Stimulated activated CD8-positive, alpha-beta memory T cell treated with anti-CD3 and anti-CD28 coated beads, Interleukin-12 subunit alpha, Interleukin-12 subunit beta, amount 100 ng/mL, for 4 hours (primary cell): ENCODE results near the gene IL18.
"Not testable (repeated sequence)": the region's sequence is repeated elsewhere in the genome, so short reads cannot be mapped to it uniquely, and the experiment has no call there.

Experiments
- DNase-seq: peaks from one replicate; pipeline ENCODE4 v3.0.0-alpha.2; 2020; ENCODE audit warnings: low read depth

The IL18 gene

DNA sequence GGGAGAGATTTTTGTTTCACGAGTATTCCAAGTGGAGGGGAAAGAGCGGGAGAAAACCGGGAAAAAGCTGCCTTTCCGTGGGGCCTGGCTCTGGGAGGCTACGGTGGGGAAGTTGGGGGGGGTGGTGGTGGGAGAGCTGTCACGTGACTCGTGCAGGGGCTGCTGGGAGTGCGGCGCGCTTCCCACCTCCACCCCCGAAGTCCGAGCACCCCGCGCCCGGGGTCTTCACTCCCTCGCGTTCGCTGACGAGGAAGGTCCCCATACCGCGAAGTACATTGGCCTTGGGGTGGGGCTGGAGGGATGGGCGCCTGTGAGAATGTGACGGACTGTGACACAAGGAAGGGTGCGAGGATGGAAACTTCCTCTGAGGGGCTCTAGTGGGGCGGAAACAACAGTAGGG lies 3.3 kb upstream of the IL18 start, which contains the start of gene TEX12:
TSS of gene TEX12 (plus strand) at position 228 of the 400 bp plus-strand sequence. CDS start 1,897 bp downstream, outside the sequence.
- DNase-seq = no peak

DNA sequence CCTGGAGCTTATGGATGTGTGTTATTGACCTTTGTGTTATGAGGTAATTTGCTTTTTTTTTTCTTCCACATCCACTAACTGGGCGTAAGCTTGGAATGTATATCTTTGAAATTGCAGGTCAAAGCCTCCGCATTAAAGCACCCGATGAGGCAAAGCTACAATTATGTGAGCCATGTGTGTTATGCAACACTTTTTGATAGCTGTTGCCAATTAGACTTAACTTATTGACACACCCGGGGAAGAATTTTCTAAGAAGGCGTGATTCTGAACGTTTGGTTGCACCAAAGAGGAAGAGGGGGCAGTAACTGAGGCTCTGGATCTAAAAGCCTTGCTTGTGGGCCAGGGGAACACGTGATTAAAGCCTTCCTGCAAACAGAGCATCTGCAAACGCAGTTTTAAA lies 2.7 kb upstream of the IL18 start:
- DNase-seq = no peak

DNA sequence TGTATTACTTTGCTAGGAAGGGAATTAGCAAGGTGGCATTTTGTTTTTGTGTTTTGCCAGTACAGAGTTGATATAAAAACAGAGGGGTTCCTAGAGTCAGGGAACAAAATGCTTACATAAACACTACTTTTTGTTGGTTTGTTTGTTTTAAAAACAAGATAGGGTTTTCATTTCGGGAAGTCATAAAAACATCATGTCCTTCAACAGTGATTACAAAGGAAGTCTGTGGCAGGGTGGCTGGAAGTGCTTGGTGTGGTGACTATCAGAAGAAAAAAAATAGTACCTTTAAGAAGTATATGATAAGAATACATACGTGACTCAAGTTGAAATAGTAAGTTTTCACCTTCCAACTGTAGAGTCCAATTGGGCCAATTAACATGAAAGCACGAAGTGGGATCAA lies 1.2 kb upstream of the IL18 start:
- no peak for DNase-seq

DNA sequence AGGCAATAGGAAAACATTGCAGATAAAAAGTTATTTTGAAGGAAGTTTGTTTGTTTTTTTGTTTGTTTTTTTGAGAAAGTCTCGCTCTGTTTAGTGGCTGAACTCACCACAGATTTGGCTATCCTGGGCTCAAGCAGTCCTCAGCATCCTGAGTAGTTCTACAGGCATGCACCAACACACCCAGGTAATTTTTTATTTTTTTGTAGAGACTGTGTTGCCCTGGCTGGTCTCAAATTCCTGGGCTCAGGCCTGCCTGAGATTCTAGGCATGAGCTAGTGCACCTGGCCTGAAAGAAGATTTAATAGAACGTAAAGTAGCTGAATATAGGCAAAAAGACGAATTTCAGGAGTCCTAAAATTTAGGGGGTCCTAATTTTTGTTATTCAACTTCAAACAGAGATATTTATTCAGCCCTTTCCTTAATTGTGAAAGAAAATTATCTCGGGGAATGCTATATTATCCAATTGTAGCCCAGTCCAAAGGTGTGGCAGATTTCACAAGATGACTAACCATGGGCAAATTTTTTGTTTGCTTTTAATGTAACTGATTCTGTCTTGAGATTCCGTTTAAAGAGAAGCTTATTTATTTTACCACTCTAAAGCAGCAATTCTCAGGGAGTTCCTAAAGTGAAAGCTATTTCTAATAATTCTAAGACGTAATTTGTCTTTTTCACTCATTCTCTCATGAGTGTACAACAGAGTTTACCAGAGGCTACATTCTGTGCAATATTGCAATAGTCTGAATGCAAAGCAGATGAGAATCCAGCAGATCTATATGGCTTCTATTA lies 940 bp downstream of the IL18 start:
- no peak for DNase-seq

DNA sequence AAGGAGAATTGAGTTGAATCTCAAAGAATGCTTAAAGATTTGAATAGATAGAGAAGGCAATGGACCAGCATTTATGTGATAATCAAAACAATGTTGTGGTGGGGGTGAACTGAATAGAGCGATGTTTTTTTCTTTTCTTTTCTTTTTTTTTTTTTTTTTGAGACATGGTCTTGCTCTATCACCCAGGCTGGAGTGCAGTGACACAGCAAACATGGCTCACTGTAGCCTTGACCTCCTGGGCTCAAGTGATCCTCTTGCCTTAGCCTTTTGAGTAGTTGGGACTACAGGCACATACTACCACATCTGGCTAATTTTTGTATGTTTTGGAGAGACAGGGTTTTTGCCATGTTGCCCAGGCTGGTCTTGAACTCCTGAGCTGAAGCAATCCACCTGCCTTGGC lies 1.7 kb downstream of the IL18 start:
- not testable (repeated sequence) for DNase-seq

DNA sequence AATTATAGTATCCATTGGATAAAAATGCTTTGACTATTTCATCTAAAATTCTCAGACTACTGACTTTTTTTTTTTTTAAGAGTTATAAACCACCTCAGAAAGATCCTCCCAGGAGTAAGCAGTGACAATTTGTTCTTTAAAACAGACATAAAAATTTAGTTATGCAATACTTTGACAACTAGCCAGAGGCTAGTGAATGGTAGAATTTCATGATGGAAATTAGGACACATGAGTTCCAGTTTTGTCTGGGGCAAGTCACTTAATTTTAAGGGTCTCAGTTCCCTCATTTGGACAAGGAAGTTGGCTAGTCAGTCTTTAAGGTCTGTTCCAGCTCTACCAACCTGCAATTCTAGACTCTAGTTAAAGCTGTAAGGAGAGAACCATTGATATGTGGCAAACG lies 2.9 kb downstream of the IL18 start:
- no peak for DNase-seq

DNA sequence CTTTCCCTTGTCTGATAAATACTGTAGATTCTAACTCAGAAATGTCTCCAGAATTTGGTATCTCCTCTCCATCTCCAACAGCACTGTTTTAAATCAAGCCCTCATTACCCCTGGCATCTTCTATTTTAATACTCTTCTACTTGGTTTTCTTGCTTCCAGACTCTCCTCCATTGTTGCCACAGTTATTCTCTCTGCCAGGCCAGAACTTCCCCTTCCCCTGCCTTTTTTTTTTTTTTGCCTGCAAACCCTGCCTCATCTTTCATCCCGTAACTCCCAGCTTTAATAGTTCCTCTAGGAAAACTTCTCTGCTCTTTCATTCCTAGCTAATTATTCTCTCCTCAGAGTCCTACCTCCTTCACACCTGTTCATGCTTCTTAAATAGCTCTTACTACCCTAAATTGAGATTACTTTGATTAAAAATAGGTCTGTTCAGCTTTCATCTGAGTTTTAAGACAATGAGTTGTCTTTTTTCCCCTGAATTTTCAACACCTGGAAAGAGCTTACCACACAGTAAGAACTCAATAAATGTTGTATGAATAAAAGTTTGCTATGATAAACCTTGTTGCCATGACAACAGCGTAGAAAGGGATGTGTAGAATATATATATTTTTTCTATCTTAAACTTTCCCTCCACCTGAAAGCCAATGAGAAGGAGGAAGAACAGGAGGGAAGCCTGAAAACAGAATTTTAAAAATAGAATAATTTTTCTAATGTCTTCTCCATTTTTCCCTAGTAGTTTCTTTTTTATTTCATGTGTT lies 3.6 kb downstream of the IL18 start:
- no peak for DNase-seq

DNA sequence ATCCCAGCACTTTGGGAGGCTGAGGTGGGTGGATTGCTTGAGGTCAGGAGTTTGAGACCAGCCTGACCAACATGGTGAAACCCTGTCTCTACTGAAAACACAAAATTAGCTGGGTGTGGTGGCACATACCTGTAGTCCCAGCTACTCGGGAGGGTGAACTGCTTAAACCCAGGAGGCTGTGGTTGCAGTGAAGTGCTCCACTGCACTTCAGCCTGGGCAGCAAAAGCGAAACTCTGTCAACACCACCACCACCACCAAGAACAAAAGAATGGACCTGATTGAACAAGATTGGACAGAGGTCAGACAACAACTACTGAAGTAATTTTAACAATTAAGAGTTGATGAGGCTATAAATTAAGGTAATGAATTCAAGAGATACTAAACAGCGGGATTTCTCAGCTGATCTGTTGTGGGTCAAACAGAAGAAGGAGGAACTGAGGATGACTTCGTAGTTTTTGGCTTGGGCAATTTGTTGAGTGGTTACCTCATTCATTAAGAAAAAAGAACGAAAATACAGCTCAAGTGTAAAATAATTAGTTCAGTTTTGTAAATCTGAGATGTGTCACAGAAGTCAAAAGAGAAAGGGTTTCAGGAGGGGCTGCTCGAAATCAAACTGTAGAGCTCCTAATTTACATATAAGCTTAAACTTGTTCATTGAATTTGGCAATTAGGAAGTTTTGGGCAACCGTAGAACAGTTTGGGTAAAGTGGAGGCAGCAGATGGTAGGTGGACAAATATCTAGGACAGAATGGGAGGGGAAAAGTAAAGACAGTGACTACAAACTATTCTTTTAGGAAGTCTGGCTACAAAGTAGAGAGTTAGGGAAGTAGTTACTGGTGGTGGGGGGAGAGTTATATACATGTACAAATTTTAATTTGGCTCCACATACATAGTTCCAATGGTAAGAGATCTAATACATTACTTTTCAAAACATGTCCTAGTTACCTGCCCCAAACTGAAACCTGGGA lies 4.5 kb downstream of the IL18 start:
- DNase-seq = no peak

DNA sequence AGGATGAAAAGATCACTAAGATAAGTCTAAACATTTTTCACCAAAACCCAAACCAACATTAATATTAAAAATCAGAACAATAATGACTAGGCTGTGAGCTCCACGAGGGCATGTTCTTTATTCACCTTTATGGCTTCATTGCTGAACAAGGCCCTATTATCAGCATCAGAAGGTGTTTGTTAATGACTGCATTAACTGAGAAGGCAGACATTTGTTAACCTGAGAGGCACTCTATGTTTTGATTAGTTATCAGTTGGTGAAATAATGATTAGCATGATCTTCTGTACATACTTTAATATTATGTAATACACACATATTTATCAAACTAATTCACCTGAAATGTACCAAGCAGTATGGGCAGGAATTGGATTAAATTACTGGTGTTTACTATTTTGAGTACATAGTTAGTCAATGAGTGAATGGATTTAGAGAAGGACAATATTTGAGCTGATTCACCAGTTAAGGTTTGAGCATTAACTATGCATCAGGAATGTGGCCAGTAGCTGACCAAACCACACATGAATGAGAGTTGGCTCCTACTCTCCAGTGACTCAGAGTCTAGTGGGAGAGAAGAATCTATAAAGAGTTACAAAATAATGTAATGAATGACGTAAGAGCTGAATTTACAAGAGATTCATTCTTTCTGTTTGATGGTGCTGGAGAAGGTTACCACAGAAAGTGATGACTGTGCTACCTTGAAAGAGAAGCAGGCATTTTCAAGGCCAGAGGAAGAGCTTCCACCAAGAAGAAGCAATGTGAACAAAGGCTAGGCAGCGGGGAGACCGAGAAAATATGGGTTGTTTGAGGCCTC lies 6.7 kb downstream of the IL18 start:
- DNase-seq = no peak

DNA sequence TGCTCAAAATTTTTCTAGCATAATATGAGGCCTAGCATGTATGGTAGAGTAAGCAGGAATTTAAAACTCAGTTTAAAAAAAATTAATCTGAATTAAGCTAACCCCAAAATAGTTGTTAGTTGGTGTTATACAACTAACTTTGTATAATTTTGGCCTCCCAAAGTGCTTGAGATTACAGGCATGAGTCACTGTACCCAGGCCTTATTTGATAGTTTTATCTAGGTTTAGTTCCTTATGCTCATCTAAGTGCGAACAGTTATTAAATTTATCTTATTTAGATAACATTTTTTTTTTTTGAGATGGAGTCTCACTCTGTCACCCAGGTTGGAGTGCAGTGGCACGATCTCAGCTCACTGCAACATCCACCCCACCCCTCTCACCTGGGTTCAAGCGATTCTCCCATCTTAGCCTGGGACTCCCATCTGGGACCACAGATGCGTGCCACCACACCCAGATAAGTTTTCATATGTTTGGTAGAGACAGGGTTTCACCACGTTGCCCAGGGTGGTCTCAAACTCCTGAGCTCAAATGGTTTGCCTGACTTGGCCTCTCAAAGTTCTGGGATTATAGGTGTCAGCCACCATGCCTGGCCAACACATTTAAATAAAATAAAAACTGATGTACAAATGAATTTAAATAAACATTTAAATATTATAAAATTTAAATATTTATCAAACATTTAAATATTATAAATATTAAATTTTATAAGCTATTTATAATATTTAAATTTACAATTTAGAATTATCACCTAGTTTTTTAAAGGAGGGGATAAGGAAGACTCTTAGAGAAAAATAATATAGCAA lies 7.5 kb downstream of the IL18 start:
- no peak for DNase-seq

DNA sequence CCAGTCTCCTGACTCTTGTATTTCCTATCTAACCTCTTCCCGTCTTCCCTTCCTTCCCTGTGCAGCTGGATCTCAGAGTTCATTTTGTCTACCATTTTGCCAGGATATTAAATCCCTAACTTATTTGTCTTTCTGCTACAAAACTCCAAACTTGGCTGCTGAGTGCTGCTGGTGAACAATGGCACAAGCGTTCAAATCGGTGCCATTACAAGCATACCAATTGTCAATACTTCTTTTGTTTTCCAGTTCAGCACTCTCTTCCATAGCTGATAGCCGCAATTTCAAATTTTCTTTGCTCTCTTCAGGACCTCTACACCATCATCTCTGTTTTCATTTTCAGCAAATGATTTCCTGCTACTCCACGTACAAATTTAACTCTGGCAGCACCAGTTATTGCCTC lies 13.4 kb downstream of the IL18 start:
- no peak for DNase-seq

DNA sequence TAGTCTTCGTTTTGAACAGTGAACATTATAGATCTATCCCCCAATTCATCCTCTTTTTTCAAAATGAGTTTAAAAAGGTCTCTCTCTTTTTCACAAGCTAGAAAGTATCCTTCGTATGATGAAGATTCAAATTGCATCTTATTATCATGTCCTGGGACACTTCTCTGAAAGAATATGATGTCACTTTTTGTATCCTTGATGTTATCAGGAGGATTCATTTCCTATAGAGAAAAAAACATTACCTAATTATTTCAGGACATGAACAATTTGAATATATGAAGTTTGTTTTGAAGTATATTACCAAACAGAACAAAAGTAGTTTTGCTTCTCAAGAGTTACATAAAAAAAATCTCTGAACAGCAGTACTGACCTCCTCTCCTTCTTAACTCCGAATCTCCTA lies 20.3 kb downstream of the IL18 start:
- no peak for DNase-seq

DNA sequence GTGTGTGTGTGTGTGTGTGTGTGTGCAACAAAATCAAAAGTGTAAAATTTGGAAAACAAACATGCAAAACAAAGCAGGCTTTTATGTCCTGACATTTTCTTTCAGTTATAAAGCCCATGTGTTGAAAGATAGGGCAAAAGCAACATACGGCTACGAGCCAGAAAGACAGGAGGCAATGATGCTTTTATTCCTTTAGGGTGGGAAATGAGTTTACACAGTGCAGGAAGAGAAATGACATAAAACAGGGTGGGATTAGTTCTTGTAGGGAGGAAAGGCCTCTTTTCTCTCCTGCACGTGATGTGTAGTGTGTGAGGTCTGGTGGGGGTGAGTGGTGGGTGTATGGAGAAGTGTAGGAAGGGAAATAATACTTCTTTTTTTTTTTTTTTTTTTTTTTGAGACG lies 29.4 kb downstream of the IL18 start:
- no peak for DNase-seq

DNA sequence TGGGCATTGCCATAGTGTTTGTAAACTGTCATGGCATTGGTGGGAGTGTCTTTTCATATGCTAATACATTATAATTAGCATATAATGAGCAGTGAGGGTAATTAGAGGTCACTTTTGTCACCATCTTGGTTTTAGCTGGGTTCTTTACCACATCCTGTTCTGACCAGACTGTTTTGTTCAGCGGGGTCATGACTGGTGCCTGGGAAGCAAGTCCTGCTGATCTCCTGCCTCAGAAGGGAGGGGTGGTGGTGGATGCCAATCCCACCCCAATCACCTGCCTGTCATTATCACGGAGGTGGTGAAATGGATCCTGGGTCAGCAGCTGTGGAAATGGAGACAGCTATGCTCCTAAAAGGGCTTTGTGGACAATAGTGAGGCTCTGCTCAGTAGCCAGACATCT lies 31.2 kb downstream of the IL18 start:
- DNase-seq = no peak

DNA sequence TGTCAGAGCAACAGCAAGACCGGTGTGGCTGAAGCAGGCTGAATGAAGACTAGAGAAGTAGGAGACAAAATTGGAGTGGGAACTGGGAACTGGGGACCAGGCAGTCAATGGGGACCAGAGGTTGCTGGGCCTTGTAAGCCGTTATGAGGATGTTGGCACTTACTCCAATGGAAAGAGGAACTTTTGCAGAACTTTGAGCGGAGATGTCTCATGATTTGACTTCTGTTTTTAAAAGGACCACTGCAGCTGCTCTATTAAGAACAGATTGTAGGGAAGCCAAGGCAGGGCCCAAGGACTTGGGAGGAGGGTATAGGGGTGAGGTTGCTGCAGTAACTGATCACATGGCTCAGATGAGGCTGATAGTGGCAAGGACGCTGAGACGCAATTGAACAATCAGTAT lies 34.2 kb downstream of the IL18 start:
- DNase-seq = no peak

DNA sequence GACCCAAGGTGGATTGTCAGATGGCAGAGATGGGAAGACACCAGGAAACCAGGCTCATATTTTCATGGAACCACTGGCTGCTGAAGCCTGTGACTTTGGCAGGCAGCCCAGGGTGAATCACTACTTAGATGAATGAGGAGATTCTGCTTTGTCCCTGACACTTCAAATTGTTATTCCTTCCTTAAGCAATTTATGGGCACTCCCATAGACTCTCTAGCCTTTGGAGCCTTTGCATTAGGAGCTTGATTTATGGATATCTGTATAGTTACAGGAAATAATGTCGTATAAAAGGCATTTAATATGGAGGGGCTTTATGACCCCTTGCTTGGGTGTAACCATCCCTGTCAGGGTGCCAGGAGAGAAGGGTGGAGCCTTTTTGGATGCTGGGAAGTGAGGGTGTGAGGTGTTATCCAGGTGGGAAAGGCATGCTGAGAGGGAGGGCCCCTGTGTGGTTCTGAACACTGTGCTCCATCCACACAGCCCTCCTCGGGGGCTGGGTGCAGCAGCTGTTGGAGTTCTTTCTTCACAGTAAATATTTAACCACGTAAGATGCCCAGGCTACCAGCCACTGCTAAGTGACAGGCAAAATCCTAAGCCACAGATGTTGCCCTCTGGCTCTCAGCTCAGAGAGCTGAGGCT lies 35.3 kb downstream of the IL18 start:
- no peak for DNase-seq

DNA sequence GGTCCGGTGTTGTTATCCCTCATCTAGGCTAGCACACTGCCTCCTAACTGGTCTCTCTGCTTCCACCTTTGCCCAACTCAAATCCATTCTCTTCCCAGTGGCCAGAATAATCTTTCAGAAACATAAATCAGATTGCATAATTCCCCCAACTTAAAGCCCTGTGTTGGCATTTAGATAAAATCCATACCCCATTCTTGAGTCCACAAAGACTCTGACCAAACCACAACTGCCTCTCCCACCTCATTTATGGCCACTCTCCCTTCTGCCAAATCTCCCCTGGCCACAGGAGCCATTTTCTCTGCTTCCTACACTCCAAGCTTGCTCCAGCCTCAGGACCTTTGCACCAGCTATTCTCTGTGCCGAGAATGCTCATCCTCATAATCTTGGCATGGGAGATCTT lies 36.8 kb downstream of the IL18 start:
- no peak for DNase-seq

DNA sequence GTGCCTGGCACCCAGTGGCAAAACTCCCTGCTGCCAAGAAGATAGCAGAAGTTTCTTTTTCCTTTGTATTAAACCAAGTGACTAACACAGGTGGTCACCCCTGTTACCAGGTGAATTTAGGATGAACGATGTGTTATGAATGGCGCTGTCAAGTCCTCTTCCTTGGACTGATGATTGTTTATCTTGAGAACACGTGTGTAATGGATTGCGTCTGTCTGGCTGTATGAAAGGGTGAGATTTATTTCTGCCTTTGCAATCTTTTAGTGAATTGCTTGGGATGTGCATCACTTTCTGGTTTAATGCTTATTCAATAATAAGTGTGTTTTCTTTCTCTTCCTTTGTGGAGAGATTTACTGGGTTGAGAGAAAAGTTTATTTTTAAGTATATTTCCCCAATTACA lies 40.8 kb downstream of the IL18 start:
- DNase-seq = no peak

DNA sequence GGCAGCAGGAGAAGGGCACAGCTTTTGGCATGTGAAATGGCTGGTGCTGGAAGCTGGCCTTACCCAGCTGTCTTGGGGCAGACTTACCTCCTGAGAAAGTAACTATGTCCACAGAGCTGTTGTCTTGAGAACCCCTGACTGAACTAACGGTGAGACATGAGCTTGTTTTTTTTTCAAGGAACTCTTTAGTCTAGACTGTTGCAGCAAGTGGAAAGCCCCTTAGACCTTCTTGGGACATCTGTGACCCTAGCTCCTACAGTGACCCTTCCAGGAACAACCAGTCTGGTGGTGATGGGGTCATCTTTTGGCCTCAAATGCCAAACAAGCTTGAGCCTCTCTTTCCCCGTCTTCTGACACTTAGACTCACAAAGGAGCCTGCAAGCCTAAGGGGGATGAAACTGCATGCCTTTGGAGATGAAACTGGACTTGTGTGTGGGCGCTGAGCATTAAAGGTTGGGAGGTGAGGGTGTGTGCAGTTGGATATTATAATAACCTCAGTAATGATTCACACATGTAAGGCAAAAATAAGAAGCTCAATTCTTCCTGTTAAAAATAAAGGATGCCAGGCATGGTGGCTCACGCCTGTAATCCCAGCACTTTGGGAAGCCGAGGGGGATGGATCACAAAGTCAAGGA lies 41.8 kb downstream of the IL18 start:
- no peak for DNase-seq

DNA sequence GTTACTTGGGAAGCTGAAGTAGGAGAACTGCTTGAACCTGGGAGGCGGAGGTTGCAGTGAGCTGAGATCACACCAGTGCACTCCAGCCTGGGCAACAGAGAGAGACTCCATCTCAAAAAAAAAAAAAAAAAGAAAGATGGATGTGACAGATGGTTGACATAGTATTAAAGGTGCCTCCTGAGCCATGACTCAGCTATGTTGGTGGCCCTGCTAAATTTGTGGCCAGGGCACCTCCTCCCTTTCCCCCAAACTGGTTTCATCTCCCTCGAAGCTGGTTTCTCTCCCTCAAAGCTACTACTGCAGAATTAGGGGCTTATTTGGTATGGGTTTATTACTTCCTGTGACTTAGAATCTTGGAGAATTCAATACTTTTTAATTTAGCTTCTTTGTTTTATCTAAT lies 45.7 kb downstream of the IL18 start:
- no peak for DNase-seq
